Hematopoietic multipotent progenitor cell treated with erythropoietin and hydrocortisone succinate and interleukin-3 and kit ligand, for 15 days (in vitro differentiated cells): ENCODE results near the gene EIF2A.
"Not testable (repeated sequence)": the region's sequence is repeated elsewhere in the genome, so short reads cannot be mapped to it uniquely, and the experiment has no call there.

Experiments
- DNase-seq: peaks from one replicate; pipeline ENCODE4 v3.0.0-alpha.2; 2015; ENCODE audit warnings: low spot score

The EIF2A gene

DNA sequence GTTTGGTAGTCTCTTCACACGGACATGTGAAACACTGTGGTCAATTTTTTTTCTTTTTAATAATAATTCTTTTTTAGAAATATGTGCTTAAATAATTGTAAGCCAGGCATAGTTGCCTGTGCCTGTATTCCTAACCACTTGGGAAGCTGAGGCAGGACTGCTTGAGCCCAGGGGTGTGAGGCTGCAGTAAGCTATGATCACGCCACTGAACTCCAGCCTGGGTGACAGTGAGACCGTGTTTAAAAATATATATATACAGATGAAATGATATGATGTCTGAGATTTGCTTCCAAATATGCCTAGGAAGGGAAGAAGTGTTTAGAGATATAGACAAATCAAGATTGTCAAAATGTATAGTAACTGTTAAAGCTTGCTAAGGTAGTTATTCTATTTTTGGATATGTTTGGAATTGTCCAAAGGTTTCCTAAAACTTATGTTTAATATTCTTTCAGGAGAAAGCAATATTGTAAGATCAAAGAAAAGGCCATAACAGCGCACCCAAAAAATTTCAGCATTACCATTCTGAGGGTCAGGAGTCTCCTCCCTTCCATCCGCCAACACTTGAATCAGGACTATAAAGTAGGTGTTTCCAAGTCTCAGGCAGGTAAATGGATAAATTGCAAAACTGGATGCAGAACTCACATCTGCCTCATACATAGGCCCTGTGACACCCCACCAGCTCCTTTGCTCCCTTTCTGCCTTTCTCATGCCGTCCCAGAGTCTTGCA is 56.0 kb downstream of the EIF2A start:
- no peak for DNase-seq

DNA sequence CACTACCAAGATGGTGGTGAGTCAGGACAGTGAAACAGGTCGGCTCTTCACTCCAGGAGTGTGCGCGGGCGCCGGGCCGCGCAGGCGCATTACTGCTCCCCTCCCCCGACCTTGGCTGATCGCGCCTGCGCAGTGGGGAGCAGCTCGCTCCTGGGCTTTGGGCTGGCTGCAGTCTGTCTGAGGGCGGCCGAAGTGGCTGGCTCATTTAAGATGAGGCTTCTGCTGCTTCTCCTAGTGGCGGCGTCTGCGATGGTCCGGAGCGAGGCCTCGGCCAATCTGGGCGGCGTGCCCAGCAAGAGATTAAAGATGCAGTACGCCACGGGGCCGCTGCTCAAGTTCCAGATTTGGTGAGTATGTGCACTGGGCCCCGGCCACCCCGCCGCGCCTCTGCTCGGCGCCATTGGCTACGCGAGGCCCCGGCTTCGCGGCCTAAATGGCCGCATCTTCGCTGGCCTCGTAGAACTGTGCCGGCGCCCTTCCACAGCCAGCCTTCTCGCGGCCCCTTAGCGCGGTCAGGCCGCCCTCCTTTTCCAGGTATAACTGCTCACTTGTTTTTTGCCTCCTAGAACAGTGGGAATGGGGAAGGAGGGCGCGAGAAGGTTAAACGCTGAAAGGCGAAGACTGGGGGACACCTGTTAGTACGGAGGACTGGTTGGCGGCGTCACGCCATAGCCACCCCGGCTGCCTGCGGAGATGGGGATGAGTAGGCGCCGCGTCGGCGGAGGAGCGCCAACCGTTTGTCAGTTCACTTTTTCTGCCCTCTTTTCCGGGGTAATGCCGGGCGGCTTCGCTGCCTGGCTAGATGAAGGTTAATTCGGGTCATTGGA is 56.8 kb downstream of the EIF2A start, which contains the start of gene SELENOT:
Gene SELENOT (plus strand): TSS at position 169 of the 827 bp plus-strand sequence. CDS start 42 bp downstream, at position 211.
- DNase-seq, result peak; percentile 96

DNA sequence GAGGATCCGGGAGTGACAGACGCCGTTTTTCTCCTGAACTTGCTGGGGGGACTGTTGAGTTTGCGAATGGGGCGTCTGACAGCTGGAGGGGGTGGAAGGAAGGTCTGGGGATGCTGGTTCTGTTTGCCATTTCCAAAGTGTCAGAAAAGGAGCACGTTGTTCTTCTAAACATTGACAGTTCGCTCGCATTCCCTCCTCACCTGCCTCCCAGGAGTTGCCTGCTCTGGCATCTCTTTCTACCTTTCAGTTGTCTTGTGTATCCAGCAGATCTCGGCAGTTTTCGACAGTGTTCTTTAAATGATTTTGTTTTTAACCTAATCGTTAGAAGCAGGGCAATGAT is 57.4 kb downstream of the EIF2A start:
- no peak for DNase-seq

DNA sequence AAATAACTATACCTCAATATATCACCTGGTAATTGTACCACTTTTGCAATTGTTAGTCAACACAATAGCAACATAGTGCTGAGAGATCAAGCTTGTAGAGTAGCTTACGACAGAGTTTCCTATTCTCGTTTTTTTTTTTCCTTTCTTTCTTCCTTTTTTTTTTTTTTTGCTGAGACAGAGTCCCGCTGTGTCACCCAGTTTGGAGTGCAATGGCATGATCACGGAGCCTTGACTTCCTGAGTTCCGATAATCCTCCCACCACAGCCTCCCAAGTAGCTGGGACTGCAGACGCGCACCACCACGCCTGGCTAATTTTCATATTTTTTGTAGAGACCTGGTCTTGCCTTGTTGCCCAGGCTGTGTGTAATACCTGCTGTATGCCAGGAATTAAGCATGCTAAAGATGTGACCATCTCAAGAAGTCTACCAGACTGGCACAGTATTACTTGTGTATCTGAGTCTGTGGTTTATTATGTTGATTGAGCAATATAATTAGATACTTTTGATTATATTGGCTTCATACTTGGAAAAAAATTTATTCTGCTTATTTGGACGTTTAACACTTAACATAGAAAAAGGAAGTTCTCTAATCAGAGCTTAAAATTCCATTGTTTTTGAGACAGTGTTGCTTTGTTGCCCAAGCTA is 59.5 kb downstream of the EIF2A start:
- DNase-seq, result peak; percentile 33

DNA sequence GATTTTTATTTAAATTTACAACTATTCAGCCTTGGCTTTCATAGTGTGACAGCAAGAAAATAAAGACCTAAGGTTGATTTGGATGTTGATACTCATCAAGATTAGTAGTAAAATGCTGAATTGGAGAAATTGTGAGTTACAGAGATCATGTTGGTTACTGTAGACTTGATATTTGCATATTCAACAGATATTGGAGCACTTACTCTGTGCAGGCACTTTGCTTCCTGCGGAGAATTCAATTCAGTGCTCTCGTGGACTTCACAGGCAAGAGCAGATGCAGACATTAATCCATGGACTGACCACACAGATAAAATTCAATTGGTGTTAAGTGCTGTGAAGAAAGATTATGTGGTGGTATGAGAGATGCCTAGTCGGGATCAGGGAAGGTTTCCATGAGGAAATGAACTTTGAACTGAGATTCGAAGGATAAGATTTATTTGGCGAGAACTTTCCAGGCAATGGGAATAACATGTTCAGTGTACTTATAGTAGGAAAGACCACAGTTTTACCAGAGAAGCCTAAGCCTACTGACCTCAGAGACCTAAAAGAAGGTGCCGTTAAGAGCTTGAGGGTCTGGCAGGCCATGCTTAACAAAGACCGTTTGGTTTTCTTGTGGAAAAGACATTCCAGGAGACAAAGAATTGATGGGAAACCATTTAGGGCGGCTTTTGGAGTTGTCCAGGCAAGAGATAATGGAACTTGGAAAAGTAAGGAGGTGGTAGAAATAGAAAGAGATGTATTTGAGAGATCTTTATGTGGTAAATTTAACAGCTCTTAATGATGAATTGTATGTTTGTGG is 60.9 kb downstream of the EIF2A start:
- no peak for DNase-seq

DNA sequence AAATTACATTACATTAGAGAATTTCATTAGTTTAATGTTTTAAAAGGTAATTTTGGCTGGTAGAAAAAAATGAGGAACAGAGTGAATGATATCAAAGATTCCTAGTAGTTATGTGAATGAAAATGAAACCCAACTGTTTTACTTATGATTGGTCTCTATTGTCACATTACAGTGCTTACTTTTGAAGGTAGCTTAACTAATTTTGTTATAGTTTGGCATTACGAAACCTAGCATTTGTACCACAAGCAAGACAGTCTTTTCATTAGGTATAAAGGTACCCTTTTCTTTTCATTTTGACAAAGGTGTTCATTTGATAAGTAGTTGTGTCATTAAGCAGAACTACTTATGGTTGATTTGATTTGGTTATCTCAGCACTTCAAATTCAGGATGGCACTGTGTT is 63.4 kb downstream of the EIF2A start:
- no peak for DNase-seq

DNA sequence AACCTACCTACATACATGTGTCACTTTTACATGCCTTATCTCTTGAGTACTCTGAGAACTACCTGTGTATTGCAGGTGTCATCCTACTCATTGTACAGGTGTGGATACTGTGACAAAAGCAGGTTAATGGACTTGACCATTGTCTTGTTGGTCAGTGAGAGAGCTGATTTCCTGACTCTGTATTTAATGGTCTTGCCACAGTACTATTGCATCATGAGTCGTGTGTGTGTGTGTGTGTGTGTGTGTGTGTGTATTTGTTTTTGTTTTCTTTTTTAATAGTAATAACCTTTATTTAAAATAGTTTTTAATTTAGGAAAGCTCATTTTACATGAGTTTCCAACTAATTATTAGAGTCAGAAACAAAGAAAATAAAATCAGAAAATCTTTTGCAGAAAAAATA is 64.2 kb downstream of the EIF2A start:
- no peak for DNase-seq

DNA sequence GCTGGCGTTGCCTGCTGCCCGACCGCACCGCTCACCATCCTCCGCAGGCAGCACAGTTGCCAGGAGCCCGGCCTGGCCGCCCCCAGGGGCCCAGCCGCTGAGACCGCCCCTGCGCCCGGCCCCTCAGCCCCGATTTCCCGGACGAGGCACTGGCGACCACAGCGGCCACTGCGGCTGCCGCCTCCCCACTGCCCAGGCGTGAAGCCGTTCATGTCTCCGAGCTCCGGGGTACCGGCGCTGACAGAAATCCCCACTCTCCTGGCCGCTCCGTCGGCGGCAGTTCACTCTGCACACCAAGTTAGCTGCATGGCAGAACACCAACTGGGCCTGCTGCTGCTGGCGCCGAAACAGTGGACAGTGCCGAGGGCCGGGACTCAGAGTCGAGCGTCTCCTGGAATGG is 65.1 kb downstream of the EIF2A start:
- no peak for DNase-seq

DNA sequence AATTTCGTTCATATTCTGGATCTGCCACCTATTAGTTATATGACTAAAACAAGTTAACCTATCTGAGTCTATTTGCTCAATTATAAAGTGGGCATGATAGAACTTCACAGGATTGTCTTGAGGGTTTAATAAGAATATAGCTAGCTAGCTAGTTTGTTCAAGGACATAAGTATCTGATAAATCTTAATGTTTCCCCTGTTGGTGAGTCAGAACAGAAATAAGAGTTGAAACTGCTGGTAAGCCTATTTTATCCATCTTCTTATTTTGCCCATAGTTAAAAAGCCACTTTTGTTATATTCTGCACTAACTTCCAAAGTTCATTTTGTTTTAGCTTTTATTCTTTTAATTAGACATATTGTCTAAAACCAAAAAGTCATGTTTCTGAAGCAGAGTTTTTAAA is 65.9 kb downstream of the EIF2A start:
- DNase-seq, result no peak

DNA sequence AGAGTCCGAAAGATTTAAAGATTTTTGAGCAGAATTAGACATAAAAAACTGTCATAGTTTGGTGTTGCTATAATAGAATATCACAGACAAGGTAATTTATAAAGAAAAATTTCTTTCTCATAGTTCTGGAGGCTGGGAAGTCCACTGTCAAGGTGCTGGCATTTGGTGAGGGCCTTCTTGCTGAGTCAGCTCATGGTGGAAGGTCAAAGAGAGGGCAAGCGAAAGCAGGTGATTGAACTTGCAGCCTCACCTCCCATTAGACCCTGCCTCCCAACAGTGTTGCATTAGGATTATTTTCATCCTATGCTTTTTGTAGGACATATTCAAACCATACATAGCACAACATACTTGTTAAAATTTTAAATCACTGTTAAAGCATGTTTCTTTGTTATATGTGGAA is 66.4 kb downstream of the EIF2A start:
- DNase-seq, result no peak

DNA sequence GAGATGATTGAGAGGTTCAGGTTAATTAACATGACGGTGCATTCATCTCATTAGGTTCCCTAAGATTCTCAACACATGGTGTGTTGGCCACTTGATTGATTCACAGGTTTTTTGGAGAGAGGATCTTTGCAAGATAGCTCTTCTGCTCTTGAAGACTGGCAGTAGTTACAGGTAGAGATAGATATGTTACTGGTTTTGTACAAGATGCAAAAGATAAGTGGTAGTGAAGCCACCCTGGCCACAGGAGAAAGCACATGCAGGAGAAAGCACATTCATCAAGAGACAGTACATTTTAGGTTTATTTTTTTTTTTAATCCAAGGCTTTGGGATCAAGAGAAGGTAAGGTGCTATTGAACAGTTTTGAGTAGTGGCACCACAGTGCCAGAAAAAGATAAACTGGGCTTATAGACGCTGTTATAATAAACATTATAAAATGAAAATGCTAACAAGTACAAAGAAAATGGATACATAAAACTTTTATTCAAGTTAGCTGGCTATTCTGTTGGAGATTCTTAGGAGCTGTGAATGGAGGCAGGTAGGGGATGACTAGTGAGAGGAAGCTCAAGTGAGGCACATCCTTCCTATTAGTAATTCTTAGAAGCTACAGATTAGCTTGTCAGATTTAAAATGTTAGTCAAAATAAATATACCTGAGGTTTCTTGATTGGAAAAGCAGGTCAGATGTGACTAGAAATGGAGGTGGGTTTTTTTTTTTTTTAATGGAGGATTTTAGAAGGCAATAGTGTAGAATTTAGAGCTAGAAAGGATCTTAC is 67.3 kb downstream of the EIF2A start:
- no peak for DNase-seq

DNA sequence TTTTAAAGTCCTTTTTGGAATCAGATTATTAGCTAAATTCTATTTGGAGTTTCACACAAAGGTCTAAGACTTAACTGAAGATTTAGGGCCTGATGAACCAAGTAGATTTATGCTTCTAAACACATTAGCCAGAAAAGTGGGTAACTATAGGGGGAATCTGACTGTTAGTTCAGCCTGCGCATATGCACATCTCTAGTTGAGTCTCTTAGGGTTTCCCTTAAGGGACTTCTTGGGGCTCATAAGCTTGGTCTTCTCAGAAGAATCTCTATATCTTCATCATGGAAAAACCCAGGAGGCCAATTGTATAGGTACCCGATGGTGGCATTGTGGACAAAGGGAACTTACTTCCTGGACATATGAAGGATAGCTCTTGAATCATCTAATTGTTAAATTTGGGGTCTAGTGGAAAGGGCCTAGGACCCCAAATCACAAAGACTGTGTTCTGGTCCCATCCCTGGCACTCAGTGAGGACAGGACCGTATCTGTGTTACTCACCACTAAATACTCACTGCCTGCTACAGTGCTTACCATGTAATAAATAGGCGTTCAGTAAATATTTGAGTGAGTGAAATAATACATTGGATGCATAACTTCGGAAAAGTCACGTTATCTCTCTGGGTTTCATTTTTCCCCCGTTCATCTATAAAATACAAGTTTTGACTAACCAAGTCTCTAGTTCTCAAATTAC is 73.6 kb downstream of the EIF2A start:
- DNase-seq, result no peak

DNA sequence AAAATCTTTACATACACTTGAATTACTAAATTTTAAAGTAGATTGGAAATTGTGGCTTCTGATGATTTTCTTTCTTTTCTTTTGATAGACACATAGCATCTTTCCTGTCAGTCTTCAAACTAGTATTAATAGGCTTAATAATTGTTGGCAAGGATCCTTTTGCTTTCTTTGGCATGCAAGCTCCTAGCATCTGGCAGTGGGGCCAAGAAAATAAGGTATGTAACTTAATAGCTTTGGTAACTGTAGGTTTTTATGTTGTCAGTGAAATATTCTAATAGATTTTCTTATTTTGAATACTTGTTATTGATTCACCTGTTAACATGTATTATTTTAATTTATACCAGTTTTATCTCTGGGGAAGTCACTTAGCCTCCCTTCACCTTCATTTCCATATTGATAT is 76.4 kb downstream of the EIF2A start:
- DNase-seq, result not testable (repeated sequence)

DNA sequence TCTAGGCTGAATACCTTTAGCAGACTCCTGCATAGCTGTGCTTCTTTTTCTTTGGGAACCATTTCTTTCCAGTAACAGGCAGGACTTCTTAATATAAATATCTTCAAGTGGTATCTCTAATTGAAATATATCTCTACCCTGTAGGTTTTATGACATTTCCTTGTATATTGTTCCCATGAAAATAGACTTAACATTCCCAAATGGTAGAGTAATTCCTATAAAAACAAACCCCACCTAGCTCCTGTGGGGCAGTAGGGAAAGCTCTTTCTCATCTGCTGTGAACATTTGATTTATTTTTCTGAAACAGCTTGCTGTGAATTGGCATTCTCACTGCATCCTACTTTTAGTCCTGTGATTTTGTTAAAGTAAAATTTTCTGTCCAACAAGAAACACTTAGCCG is 77.4 kb downstream of the EIF2A start:
- DNase-seq, result no peak

DNA sequence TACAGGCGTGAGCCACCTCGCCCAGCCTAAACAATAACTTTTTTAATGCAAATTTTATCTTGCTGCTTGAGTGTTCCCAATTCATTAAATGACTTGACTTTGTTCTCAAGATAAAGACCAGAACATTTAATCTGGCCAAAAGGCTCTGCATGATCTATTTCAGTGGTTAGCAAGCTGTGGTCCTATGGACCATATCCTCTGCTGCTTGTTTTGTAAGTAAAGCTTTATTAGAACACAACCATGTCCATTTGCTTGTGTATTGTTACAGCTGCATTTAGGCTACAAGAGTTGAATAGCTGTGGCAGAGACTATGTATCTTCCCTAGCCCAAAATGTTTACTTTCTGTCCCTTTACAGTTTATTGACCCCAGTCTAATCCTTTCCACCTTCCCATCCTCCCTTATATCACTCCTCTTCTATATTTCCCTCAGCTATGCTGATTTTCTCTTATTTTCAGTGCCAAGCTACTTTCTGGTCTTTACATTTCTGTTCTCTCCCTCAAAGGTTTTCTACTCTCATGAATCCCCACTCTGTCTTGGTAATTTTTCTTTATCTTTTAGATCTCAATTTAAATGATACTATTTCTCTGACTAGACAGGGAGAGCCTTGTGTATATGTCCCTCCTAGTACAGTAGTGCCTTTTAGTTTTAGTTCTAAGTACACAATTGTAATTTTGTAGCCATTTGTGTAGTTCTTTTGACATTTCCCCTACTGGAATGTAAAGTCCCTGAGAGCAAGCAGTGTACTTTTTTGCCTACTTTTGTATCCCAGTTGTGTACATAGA is 79.8 kb downstream of the EIF2A start:
- DNase-seq, result no peak

DNA sequence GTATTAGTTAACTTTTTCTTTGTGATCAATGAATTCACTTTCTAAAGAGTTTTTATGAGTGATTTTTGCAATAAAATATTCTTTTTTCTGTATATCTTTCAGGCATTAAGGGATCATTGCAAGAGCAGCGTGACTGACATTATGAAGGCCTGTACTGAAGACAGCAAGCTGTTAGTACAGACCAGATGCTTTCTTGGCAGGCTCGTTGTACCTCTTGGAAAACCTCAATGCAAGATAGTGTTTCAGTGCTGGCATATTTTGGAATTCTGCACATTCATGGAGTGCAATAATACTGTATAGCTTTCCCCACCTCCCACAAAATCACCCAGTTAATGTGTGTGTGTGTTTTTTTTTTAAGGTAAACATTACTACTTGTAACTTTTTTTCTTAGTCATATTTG is 81.0 kb downstream of the EIF2A start:
- no peak for DNase-seq

DNA sequence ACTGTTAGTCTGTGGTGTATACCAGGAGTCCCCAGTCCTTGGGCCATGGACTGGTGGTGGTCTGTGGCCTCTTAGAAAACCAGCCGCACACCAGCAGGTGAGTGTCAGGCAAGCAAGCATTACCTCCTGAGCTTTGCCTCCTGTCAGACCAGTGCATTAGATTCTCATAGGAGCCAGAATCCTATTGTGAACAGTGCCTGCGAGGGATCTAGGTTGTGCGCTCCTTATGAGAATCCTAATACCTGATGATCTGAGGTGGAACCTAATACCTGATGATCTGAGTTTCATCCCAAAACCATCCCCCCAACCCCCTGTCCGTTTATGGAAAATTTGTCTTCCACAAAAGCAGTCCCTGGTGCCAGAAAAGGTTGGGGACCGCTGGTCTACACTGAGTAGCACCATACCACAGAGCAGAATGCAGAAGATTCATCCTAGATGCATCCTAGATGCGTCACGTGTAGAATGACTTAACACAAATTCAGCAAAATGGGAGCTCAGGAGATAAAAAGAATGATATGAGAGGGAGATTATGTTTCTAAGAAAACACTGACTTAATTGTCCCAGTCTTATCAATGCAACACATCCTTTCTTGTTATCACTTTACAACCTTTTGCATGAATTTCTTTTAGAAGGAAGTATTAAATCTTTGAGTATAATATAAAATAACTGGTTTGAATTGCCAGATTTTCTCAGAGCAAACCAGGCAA is 85.1 kb downstream of the EIF2A start:
- no peak for DNase-seq

DNA sequence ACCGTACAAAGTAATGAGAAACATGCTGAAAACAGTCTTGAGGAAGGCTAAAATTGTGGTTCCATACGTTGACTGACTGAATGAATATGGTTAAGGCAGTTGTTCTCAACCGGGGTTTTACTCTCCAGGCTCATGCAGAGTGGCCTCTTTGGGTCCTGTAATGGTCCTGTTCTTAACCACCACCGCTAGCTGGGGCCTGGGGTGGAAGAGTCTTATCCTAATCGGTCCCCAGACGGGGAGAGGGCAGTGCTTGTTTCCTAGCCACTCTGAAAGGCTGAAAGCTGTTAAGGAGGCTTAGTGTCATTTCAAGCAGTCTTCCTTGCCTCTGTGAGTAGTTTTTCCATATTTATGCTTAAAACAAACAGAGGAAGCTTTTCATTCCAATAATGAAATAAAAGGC is 88.5 kb downstream of the EIF2A start:
- no peak for DNase-seq

DNA sequence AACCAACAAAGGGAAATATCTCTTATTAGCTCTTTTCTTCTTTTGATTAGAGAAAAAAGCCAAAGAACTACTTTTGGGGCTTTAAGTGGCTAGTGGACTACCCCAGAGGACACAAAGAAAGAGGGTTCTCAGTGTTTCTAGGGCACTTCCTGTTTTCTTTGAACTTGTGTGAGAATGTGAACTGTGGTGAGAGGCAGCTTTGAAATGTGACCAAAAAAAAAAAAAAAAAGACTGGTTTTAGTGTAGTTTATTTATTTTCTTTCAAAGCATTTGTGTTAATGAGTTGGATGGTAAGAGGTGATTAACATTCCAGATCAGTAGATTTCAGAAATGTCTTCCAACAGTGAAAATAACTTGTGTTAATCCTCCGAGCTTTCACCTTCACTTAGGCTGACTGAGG is 88.9 kb downstream of the EIF2A start:
- DNase-seq, result no peak
